ENCODE data around the gene CERS2.

DNA sequence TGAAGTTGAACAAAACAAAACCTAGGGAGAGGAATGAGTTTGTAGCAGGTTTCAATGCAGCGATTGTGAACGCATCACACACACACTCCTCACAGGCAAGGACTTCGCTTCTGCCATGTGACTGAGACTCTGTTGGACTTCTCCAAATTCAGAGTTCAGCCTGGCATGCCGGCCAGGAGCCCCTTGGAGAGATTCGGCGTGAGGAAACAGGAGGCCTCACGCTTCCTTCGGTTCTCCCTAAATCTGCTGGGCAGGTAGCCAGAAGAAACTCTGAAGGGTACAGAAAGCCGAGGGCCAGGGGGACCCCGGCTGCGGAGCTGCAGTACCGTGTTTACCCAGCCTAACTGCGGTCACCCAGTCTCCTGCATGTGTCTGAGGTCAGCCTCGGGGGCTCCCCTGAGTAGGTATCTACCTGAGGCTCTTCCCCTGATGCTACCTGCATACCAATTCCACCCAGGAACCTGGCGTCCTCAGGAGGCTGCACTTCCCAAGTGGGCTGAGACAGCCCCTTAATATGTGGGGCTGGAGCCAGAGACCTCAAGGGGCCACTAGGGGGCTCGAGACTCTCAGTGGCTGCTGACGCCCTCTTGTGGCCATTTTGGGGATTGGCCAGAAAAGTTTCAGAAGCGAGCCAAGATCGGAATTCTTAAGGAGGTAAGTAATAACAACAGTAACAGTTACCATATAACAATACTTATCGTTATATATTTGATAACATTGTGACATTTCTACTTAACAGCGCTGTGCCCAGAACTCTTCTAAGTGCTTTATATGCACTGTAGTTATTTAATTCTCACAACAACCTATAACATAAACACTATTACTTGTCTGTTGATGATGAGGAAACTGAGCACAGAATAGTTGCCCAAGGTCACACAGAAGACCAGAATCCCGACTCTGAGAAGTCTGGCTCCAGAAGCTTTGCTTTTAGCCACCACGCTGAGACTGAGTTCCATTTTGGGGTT lies 4.7 kb upstream of the CERS2 start:
- TF ChIP-seq EP300 (IDR thresholded peaks at IDR 0.05; ENCODE audit: borderline replicate concordance) (no peak), REST (IDR thresholded peaks at IDR 0.05; ENCODE audit: low read depth) (no peak), RAD21 (IDR thresholded peaks at IDR 0.05; ENCODE audit: low read depth) (peak; percentile 84), USF1 (IDR thresholded peaks at IDR 0.05) (no peak)
- TF ChIP-seq, protein P1, sequence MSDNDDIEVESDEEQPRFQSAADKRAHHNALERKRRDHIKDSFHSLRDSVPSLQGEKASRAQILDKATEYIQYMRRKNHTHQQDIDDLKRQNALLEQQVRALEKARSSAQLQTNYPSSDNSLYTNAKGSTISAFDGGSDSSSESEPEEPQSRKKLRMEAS (IDR thresholded peaks at IDR 0.05), result no peak
